Loucy (cell line): ENCODE measurements around the gene MCAM.

ENCODE experiments used
- EZH2phosphoT487 ChIP-seq: fragments of 200-600 bp; IDR thresholded peaks from 2 replicates; pipeline ENCODE4 v1.6.1; 2018; ENCODE audit warnings: antibody characterized with exemption, mild to moderate bottlenecking, moderate library complexity, borderline replicate concordance
- TF ChIP-seq, protein P1 (sequence below): fragments of 200-600 bp; sonication (generic); conservative IDR thresholded peaks from 2 replicates; pipeline ENCODE4 v1.5.1; 2014; ENCODE audit warnings: mild to moderate bottlenecking, antibody characterized with exemption, low read length

DNA sequence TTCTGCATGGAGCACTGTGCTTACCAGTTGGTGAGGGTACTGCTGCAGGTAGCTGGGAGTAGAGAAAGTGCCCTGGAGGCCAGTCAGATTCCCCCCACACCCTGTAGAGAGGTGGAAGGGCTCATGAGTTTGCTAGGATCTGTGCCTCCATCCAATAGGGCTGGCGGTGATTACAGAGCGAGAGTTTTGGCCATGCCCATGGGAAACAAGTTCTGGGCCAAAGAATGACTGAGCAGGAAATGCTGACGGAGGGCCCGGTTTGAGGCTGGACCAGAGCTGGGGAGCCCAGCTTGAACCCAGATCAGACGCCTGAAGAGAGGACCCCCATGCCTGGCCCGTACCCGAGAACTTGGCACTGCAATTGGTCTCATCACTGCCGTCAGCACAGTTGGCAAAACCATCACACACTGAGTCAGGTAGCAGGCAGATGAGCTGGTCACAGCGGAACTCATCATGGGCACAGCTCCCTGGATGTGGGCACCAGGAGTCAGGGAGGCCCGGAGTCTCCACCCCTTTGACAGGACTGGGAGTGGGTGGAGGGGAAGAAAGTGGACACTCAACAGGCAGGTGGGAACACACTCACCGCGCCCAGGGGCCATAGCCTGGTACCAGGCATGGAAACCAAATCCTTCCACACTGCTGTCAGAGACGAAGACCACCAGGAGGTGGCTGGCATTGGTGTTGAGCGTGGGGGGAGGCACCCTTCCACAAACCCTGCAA lies 27.5 kb upstream of the MCAM start:
- TF ChIP-seq, protein P1, sequence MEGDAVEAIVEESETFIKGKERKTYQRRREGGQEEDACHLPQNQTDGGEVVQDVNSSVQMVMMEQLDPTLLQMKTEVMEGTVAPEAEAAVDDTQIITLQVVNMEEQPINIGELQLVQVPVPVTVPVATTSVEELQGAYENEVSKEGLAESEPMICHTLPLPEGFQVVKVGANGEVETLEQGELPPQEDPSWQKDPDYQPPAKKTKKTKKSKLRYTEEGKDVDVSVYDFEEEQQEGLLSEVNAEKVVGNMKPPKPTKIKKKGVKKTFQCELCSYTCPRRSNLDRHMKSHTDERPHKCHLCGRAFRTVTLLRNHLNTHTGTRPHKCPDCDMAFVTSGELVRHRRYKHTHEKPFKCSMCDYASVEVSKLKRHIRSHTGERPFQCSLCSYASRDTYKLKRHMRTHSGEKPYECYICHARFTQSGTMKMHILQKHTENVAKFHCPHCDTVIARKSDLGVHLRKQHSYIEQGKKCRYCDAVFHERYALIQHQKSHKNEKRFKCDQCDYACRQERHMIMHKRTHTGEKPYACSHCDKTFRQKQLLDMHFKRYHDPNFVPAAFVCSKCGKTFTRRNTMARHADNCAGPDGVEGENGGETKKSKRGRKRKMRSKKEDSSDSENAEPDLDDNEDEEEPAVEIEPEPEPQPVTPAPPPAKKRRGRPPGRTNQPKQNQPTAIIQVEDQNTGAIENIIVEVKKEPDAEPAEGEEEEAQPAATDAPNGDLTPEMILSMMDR = no peak
- TF ChIP-seq EZH2phosphoT487 = no peak
